A549 (cell line): ENCODE results near the gene C2orf42. TPM values are rescaled to one million over a fixed set of nuclear protein-coding genes. Genes with fewer than 3 reads are reported as not detected.

ENCODE experiments used
- ATAC-seq, 2 experiments: fragments of 200-7000 bp in 1 of 2; fragments of >200 bp in 1 of 2; cut with Nextera tagmentation in 1 of 2; cut with Tn5 transposase in 1 of 2; 3 replicates each; pipeline versions ENCODE4 v1.8.0 to v1.9.1; 2018 to 2020; ENCODE audit warnings: mild to moderate bottlenecking in 1 of 2, moderate library complexity in 1 of 2
- CTCF ChIA-PET: fragments of 300-600 bp; sonication (Branson Sonifier 250); formaldehyde crosslinking; extraction: SDS; loops from one replicate; lab custom pipeline; 2021; ENCODE audit warnings: antibody characterized with exemption, inconsistent platforms; lab: Yijun Ruan, JAX
- POLR2A ChIA-PET: fragments of 350-600 bp; formaldehyde crosslinking; extraction: SDS; loops from one replicate; lab custom pipeline; 2021; ENCODE audit warnings: antibody characterized with exemption, inconsistent platforms; lab: Yijun Ruan, JAX
- DNase-seq, 2 experiments: peaks; one replicate each; pipeline versions ENCODE4 v3.0.0 to v3.0.0-alpha.2; 2011 to 2016; ENCODE audit warnings: low read depth in 1 of 2, low spot score in 1 of 2
- FAIRE-seq: peaks from 2 replicates; lab custom pipeline; 2011; peaks lifted over from hg19 to GRCh38; lab: Jason Lieb, UNC
- H3K27ac ChIP-seq, 2 experiments: fragments of >200 bp; sonication (Bioruptor Twin); formaldehyde crosslinking; 3 replicates each; pipeline ENCODE4 v1.5.1; 2016 to 2017
- H3K4me1 ChIP-seq: fragments of >200 bp; sonication (Bioruptor Twin); formaldehyde crosslinking; 3 replicates; pipeline ENCODE4 v1.6.1; 2016
- H3K4me2 ChIP-seq: fragments of >200 bp; sonication (Bioruptor Twin); formaldehyde crosslinking; 3 replicates; pipeline ENCODE4 v1.6.1; 2016
- H3K4me3 ChIP-seq: fragments of >200 bp; sonication (Bioruptor Twin); formaldehyde crosslinking; 3 replicates; pipeline ENCODE4 v1.5.1; 2016
- H3K9me3 ChIP-seq: fragments of >200 bp; sonication (Bioruptor Twin); formaldehyde crosslinking; 3 replicates; pipeline ENCODE4 v1.6.1; 2016
- BCL3 ChIP-seq: fragments of >200 bp; sonication (Bioruptor Twin); formaldehyde crosslinking; IDR thresholded peaks from 3 replicates; pipeline ENCODE4 v1.6.1; 2016
- CBX2 ChIP-seq: fragments of 200-600 bp; sonication (generic); IDR thresholded peaks from 2 replicates; pipeline ENCODE4 v1.6.1; 2016; ENCODE audit warnings: low read depth, mild to moderate bottlenecking, borderline replicate concordance
- CBX8 ChIP-seq: fragments of 200-600 bp; sonication (generic); IDR thresholded peaks from 2 replicates; pipeline ENCODE4 v1.6.1; 2016
- CEBPB ChIP-seq, 2 experiments: fragments of >200 bp in 1 of 2; sonication (Bioruptor Twin) in 1 of 2; formaldehyde crosslinking in 1 of 2; IDR thresholded peaks; 2 replicates each; pipeline ENCODE4 v1.6.1; 2012 to 2016
- CHD4 ChIP-seq: fragments of 200-600 bp; sonication (generic); IDR thresholded peaks from 2 replicates; pipeline ENCODE4 v1.6.1; 2016; ENCODE audit warnings: antibody characterized with exemption, mild to moderate bottlenecking, borderline replicate concordance
- EHF ChIP-seq: fragments of 250-450 bp; sonication (Bioruptor Pico); IDR thresholded peaks from 2 replicates; pipeline ENCODE4 v1.5.0; 2020; ENCODE audit warnings: mild to moderate bottlenecking
- ESRRA ChIP-seq: fragments of 150-350 bp; IDR thresholded peaks from 2 replicates; pipeline ENCODE4 v1.6.1; 2014; ENCODE audit warnings: mild to moderate bottlenecking, low read length, borderline replicate concordance
- FOXS1 ChIP-seq: fragments of 250-450 bp; sonication (Bioruptor Pico); IDR thresholded peaks from 2 replicates; pipeline ENCODE4 v1.5.0; 2020; ENCODE audit warnings: mild to moderate bottlenecking, moderate library complexity
- HDAC2 ChIP-seq: fragments of 200-600 bp; sonication (generic); IDR thresholded peaks from 2 replicates; pipeline ENCODE4 v1.6.1; 2016
- HMGXB4 ChIP-seq: fragments of 250-450 bp; sonication (Bioruptor Pico); IDR thresholded peaks from 2 replicates; pipeline ENCODE4 v1.5.0; 2021; ENCODE audit warnings: mild to moderate bottlenecking, moderate library complexity, borderline replicate concordance
- HOXB5 ChIP-seq: fragments of 250-450 bp; sonication (Bioruptor Pico); IDR thresholded peaks from 2 replicates; pipeline ENCODE4 v1.5.0; 2020; ENCODE audit warnings: mild to moderate bottlenecking, moderate library complexity
- JUN ChIP-seq, 2 experiments: fragments of >200 bp; sonication (Bioruptor Twin); formaldehyde crosslinking; IDR thresholded peaks; 2 replicates in 1 of 2; 3 replicates in 1 of 2; pipeline ENCODE4 v1.6.1; 2016 to 2017
- KDM1A ChIP-seq: fragments of 200-600 bp; sonication (generic); IDR thresholded peaks from 2 replicates; pipeline ENCODE4 v1.6.1; 2016; ENCODE audit warnings: low read depth, mild to moderate bottlenecking
- KDM5A ChIP-seq: fragments of 200-600 bp; sonication (generic); IDR thresholded peaks from 2 replicates; pipeline ENCODE4 v1.6.1; 2016; ENCODE audit warnings: antibody characterized with exemption, mild to moderate bottlenecking
- MAFK ChIP-seq: fragments of 450-650 bp; IDR thresholded peaks from 2 replicates; pipeline ENCODE4 v1.6.1; 2014; ENCODE audit not compliant: partially characterized antibody
- MAX ChIP-seq: IDR thresholded peaks from 2 replicates; pipeline ENCODE4 v1.6.1; 2012
- NFE2L2 ChIP-seq: fragments of 150-350 bp; conservative IDR thresholded peaks from 2 replicates; pipeline ENCODE4 v1.6.1; 2014; ENCODE audit warnings: low read length
- NPAS2 ChIP-seq: fragments of 250-450 bp; sonication (Bioruptor Pico); IDR thresholded peaks from 2 replicates; pipeline ENCODE4 v1.8.0; 2022; ENCODE audit warnings: mild to moderate bottlenecking, moderate library complexity, borderline replicate concordance
- PHF8 ChIP-seq: fragments of 200-600 bp; sonication (generic); IDR thresholded peaks from 2 replicates; pipeline ENCODE4 v1.6.1; 2016; ENCODE audit warnings: low read depth, mild to moderate bottlenecking, antibody characterized with exemption, moderate library complexity, borderline replicate concordance
- POLR2A ChIP-seq: IDR thresholded peaks from 2 replicates; pipeline ENCODE4 v1.6.1; 2012; ENCODE audit warnings: mild to moderate bottlenecking, low read length
- RCOR1 ChIP-seq: fragments of 150-350 bp; IDR thresholded peaks from 2 replicates; pipeline ENCODE4 v1.6.1; 2014; ENCODE audit warnings: antibody characterized with exemption, low read length, low read depth
- RFX5 ChIP-seq: fragments of 450-650 bp; IDR thresholded peaks from 2 replicates; pipeline ENCODE4 v1.7.1; 2014; ENCODE audit warnings: antibody characterized with exemption, mild to moderate bottlenecking, moderate library complexity
- RNF2 ChIP-seq: fragments of 200-600 bp; sonication (generic); IDR thresholded peaks from 2 replicates; pipeline ENCODE4 v1.6.1; 2016; ENCODE audit warnings: low read depth, mild to moderate bottlenecking, antibody characterized with exemption, moderate library complexity, borderline replicate concordance
- TFCP2L1 ChIP-seq: fragments of 250-450 bp; sonication (Bioruptor Pico); IDR thresholded peaks from 2 replicates; pipeline ENCODE4 v1.5.0; 2021; ENCODE audit warnings: mild to moderate bottlenecking
- TP53 ChIP-seq: fragments of 250-450 bp; sonication (Bioruptor Pico); IDR thresholded peaks from 2 replicates; pipeline ENCODE4 v1.5.0; 2021; ENCODE audit warnings: mild to moderate bottlenecking, moderate library complexity
- WGBS: methylation state at CpG from one replicate; pipeline ENCODE4 v1.1.6; 2017; ENCODE audit errors: missing lambda C conversion rate; 5-methylcytosine and 5-hydroxymethylcytosine counted together
- polyA plus RNA-seq, 4 experiments: library from polyadenylated mRNA; depleted of rRNA in 3 of 4; stranded (reverse); fragments of >200 nt; fragmentation: RNase III in 1 of 4; extraction: RNeasy Plus Mini Kit Qiagen cat#74134 plus additional on column Dnase treatment in 1 of 4; gene quantifications; 2 replicates in 3 of 4; 3 replicates in 1 of 4; pipeline ENCODE4 v1.2.3, GENCODE V29; 2011 to 2017
- TF ChIP-seq, protein P1 (sequence below): fragments of 150-350 bp; IDR thresholded peaks from 2 replicates; pipeline ENCODE4 v1.6.1; 2014; ENCODE audit warnings: low read depth, mild to moderate bottlenecking, low read length
- TF ChIP-seq, protein P2 (sequence below): IDR thresholded peaks from 2 replicates; pipeline ENCODE4 v1.6.1; 2012
- TF ChIP-seq, protein P3 (sequence below): fragments of >200 bp; sonication (Bioruptor Twin); formaldehyde crosslinking; IDR thresholded peaks from 3 replicates; pipeline ENCODE4 v1.5.1; 2016

The C2orf42 gene
- polyA plus RNA-seq, 2 of the 4 experiments (the other 2 are of a cell fraction), result 9.5 to 10.4 TPM

- Histone ChIP-seq H3K4me1 (no peaks in the 10 kb centered on the region), H3K4me2 (no peak overlapping the region), H3K9me3 (no peaks in the 10 kb centered on the region), H3K4me3 (no peak overlapping the region), H3K27ac (no peak overlapping the region)
- no peak for ATAC-seq
- POLR2A ChIA-PET, result interaction anchor here (2.3 kb wide), 1 partner anchor 8 kb away, joined by 20 read pairs; the partner anchor contains the start of gene C2orf42
- 86% methylated on average over 4 of the region's 4 CpGs for WGBS
- TF ChIP-seq CHD4, result no peak
- no peak for TF ChIP-seq HOXB5
- TF ChIP-seq, protein P1, sequence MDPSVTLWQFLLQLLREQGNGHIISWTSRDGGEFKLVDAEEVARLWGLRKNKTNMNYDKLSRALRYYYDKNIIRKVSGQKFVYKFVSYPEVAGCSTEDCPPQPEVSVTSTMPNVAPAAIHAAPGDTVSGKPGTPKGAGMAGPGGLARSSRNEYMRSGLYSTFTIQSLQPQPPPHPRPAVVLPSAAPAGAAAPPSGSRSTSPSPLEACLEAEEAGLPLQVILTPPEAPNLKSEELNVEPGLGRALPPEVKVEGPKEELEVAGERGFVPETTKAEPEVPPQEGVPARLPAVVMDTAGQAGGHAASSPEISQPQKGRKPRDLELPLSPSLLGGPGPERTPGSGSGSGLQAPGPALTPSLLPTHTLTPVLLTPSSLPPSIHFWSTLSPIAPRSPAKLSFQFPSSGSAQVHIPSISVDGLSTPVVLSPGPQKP, result no peak
- TF ChIP-seq EHF (CRISPR knock-in tag), result no peak
- no peak for TF ChIP-seq JUN (IDR thresholded peaks at IDR 0.05)
- TF ChIP-seq TFCP2L1 (CRISPR knock-in tag), result no peak
- no peak for TF ChIP-seq CBX8
- CTCF ChIA-PET, result interaction anchor here (0.6 to 2.1 kb wide), 4 partner anchors 10 to 269 kb away, joined by 3 to 7 read pairs (median 4); no protein-coding TSS in a partner anchor
- no peak for DNase-seq
- no peak for FAIRE-seq
Observed at GRCh38 chr2:70182689-70183088, 8.1 kb downstream of the C2orf42 start.

DNA sequence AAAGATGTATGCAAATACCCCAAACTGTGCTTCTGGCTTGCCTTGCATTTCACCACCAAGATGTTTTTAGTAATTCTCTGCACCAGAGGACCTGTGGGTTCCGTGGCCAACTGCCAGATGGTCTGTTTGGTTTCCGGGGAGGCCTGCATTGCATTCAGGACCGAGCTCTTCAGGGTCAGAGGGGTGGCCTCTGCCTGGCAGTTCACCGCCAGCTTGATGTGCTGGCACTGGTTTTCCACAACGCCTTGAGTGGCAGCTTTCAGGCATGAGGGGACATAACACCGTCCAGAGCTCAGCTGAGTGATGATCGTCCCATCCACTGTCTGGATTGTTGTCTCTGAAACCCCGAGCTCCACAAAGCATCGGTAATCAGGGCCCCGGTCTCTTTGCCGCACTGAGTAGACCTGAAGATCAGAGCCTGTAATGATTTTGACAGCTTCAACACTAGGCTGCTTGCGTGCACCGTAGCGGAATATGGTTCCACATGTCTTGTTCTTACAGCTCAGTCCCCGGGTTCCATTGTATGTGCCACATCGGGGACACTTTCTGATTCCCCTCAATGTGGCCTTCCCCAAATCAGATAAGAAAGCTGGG lies 9.4 kb downstream of the C2orf42 start:
- DNase-seq, result no peak
- 96% methylated on average over 16 of the region's 16 CpGs for WGBS
- POLR2A ChIA-PET, result interaction anchor here (2.3 kb wide), 1 partner anchor 9 kb away, joined by 20 read pairs; the partner anchor contains the start of gene C2orf42
- CTCF ChIA-PET, result interaction anchor here (1.5 to 2.1 kb wide), 2 partner anchors 11 to 14 kb away, joined by 5 to 6 read pairs; no protein-coding TSS in a partner anchor
- FAIRE-seq, result no peak
- Histone ChIP-seq H3K4me2 (no peak overlapping the region), H3K4me1 (no peaks in the 10 kb centered on the region), H3K4me3 (no peak overlapping the region)
- TF ChIP-seq PHF8 (no peak), CEBPB (IDR thresholded peaks at IDR 0.05) (no peak), RFX5 (no peak), RCOR1 (no peak), CHD4 (no peak), CBX8 (no peak), BCL3 (no peak), POLR2A (no peak), CBX2 (no peak), NFE2L2 (no peak), ESRRA (no peak)
- TF ChIP-seq, protein P2, sequence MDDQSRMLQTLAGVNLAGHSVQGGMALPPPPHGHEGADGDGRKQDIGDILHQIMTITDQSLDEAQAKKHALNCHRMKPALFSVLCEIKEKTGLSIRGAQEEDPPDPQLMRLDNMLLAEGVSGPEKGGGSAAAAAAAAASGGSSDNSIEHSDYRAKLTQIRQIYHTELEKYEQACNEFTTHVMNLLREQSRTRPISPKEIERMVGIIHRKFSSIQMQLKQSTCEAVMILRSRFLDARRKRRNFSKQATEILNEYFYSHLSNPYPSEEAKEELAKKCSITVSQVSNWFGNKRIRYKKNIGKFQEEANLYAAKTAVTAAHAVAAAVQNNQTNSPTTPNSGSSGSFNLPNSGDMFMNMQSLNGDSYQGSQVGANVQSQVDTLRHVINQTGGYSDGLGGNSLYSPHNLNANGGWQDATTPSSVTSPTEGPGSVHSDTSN, result no peak
- TF ChIP-seq, all 56 proteins: peak for 0
- H3K27ac ChIP-seq, result no peak overlapping the region
- H3K9me3 ChIP-seq, result no peaks in the 10 kb centered on the region
- ATAC-seq, result no peak; a peak in 1 of 6 replicates

DNA sequence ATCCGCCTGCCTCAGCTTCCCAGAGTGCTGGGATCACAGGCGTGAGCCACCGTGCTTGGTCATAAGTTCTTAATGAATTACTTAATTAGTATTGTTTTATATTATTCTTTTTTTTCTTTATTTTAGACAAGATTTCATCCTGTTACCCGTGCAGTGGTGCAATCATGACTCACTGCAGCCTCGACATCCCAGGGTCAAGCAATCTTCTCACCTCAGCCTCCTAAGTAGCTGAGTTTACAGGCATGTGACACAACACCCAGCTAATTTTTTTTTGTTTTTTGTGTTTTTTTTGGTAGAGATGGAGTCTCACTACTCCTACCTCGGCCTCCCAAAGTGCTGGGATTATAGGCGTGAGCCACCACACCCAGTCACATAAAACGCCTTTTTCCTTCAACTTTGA lies 17.3 kb downstream of the C2orf42 start:
- WGBS, result 87% methylated on average over 8 of the region's 8 CpGs
- H3K4me2 ChIP-seq, result no peak overlapping the region
- H3K27ac ChIP-seq, result no peak overlapping the region
- DNase-seq (no peak), ATAC-seq (no peak), FAIRE-seq (no peak)
- H3K9me3 ChIP-seq, result no peaks in the 10 kb centered on the region
- ChIA-PET CTCF (interaction anchor here (1.0 to 1.6 kb wide), 2 partner anchors 11 to 30 kb away, joined by 3 to 4 read pairs; no protein-coding TSS in a partner anchor), POLR2A (interaction anchor here (1.4 kb wide), 1 partner anchor 18 kb away, joined by 6 read pairs; the partner anchor contains the start of gene C2orf42)
- no peaks in the 10 kb centered on the region for H3K4me1 ChIP-seq
- no peak overlapping the region for H3K4me3 ChIP-seq
- TF ChIP-seq, protein P3, sequence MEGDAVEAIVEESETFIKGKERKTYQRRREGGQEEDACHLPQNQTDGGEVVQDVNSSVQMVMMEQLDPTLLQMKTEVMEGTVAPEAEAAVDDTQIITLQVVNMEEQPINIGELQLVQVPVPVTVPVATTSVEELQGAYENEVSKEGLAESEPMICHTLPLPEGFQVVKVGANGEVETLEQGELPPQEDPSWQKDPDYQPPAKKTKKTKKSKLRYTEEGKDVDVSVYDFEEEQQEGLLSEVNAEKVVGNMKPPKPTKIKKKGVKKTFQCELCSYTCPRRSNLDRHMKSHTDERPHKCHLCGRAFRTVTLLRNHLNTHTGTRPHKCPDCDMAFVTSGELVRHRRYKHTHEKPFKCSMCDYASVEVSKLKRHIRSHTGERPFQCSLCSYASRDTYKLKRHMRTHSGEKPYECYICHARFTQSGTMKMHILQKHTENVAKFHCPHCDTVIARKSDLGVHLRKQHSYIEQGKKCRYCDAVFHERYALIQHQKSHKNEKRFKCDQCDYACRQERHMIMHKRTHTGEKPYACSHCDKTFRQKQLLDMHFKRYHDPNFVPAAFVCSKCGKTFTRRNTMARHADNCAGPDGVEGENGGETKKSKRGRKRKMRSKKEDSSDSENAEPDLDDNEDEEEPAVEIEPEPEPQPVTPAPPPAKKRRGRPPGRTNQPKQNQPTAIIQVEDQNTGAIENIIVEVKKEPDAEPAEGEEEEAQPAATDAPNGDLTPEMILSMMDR, result no peak
- TF ChIP-seq MAFK, result no peak
- no peak for TF ChIP-seq KDM1A
- no peak for TF ChIP-seq HDAC2
- no peak for TF ChIP-seq CHD4
- TF ChIP-seq RNF2, result no peak
- TF ChIP-seq HMGXB4, result no peak
- no peak for TF ChIP-seq KDM5A
- no peak for TF ChIP-seq MAX
- TF ChIP-seq TP53, result no peak
- TF ChIP-seq NPAS2, result no peak
- no peak for TF ChIP-seq FOXS1 (CRISPR knock-in tag)
